ENCODE data around the gene CAND1.
"Not testable (repeated sequence)": the region's sequence is repeated elsewhere in the genome, so short reads cannot be mapped to it uniquely, and the experiment has no call there.

CAND1 gene

DNA sequence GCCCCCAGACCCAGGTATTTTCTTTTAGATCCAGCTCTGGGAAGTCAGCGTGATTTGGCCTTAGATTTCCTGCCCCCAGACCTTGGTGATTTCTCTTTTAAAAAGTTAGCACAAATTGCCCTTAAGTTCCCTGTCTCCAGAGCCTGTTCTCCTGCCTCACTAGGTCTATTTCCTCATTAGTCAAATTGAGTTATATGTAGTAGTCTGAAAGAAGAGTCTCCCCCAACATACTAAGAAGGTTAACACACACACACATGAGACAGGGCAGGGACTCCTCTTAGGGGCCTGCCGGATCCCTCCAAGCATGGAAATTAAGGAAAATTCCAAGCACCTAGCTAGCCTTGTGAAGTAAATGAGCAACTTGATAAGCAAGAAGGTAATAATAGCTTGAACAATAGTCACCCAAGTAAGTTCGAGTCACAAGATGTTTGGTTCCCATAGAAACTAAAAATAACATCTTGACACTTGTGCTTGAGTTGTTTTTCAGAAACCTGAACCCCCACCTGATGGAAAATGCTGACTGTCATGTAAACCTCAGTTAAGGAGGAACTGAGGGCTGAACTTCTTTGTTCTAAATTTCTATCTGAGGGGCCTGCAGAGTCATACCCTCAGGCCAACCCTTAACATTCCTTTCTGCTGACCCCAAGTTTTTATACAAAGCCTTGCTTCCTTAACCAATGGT lies 51.6 kb downstream of the CAND1 start:
- Histone ChIP-seq H3K4me3 (ENCODE audit: low read length) (no peak overlapping the region), H3K9me3 (ENCODE audit: control insufficient read depth, low read depth, low read length) (no peaks in the 10 kb centered on the region), H3K36me3 (ENCODE audit: control insufficient read depth, low read depth, low read length) (peaks cover 22% of the 10 kb centered on the region)

DNA sequence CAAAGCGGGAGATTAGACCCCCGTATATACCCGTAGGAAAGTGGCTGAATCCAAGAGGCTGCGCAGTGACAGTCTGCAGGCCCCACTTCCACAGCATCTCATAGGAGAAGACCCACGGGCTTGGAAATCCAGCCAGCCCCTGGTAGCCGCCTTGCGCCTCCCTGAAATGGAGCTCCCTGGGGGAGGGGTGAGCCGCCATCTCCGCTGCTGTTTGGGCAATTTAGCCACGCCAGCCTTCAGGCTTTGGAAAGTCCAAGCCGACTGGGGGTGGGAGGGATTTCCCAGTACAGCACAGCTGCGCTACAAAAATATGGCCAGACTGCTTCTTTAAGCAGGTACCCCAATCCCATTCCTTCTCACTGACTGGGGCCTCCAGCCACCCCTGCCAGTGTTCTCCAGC lies 53.4 kb downstream of the CAND1 start:
- no peaks in the 10 kb centered on the region for H3K27me3 ChIP-seq (ENCODE audit: control insufficient read depth, insufficient read depth, low read length)
- no peak overlapping the region for H3K9ac ChIP-seq (ENCODE audit: low read length)
- no peak overlapping the region for H3K27ac ChIP-seq (ENCODE audit: low read length)
- no peak overlapping the region for H3K4me3 ChIP-seq (ENCODE audit: low read length)
- no peaks in the 10 kb centered on the region for H3K4me1 ChIP-seq (ENCODE audit: control insufficient read depth, low read depth, low read length)
- H3K9me3 ChIP-seq (ENCODE audit: control insufficient read depth, low read depth, low read length): no peaks in the 10 kb centered on the region
- peaks cover 13% of the 10 kb centered on the region for H3K36me3 ChIP-seq (ENCODE audit: control insufficient read depth, low read depth, low read length)

More for the DNA sequence above, 51.6 kb downstream of the CAND1 start:
- H3K27me3 ChIP-seq (ENCODE audit: control insufficient read depth, insufficient read depth, low read length): no peaks in the 10 kb centered on the region
- H3K27ac ChIP-seq (ENCODE audit: low read length): no peak overlapping the region
- H3K9ac ChIP-seq (ENCODE audit: low read length): no peak overlapping the region
- no peaks in the 10 kb centered on the region for H3K4me1 ChIP-seq (ENCODE audit: control insufficient read depth, low read depth, low read length)

DNA sequence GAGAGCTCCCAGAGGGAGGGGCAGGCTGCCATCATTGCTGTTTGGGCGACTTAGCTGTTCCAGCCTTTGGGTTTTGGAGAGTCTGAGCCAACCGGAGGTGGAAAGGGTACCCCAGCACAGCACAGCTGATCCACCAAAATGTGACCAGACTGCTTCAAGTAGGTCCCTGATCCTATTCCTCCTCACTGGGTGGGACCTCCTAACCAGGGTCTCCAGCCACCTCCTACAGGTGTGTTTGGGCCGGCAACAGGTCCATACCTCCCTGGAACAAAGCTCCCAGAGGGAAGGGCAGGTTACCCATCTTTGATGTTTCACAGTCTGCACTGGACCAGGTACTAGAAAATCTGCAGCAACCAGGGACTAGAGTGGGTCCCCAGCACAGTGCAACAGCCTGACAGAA lies 53.8 kb downstream of the CAND1 start:
- Histone ChIP-seq H3K4me1 (ENCODE audit: control insufficient read depth, low read depth, low read length) (no peaks in the 10 kb centered on the region), H3K27me3 (ENCODE audit: control insufficient read depth, insufficient read depth, low read length) (no peaks in the 10 kb centered on the region), H3K9me3 (ENCODE audit: control insufficient read depth, low read depth, low read length) (no peaks in the 10 kb centered on the region), H3K4me3 (ENCODE audit: low read length) (no peak overlapping the region), H3K36me3 (ENCODE audit: control insufficient read depth, low read depth, low read length) (peaks cover 9% of the 10 kb centered on the region), H3K9ac (ENCODE audit: low read length) (no peak overlapping the region), H3K27ac (ENCODE audit: low read length) (no peak overlapping the region)

DNA sequence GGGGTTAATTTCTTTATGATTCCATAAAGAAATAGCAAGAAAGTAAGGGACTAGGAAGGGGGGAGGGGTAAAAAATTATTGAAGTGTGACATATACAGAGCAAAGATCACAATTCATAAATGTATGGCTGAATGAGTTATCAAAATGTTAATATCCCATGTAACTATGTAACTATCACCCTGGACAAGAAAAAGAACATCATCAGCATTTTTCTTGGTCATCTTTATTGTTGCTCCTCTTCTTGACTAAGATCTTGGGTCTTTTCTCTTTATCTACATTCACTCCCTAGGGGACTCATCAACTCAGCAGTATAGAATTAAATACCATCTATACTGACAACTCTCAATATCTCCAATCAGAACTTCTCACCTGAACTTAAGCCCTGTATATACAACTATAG lies 57.5 kb downstream of the CAND1 start:
- H3K9ac ChIP-seq (ENCODE audit: low read length): no peak overlapping the region
- no peaks in the 10 kb centered on the region for H3K9me3 ChIP-seq (ENCODE audit: control insufficient read depth, low read depth, low read length)
- no peak overlapping the region for H3K4me3 ChIP-seq (ENCODE audit: low read length)
- H3K27me3 ChIP-seq (ENCODE audit: control insufficient read depth, insufficient read depth, low read length): no peaks in the 10 kb centered on the region
- no peak overlapping the region for H3K27ac ChIP-seq (ENCODE audit: low read length)
- H3K36me3 ChIP-seq (ENCODE audit: control insufficient read depth, low read depth, low read length): no peaks in the 10 kb centered on the region
- no peaks in the 10 kb centered on the region for H3K4me1 ChIP-seq (ENCODE audit: control insufficient read depth, low read depth, low read length)

- no peak overlapping the region for H3K9ac ChIP-seq (ENCODE audit: low read length)
- H3K36me3 ChIP-seq (ENCODE audit: control insufficient read depth, low read depth, low read length): no peaks in the 10 kb centered on the region
- no peaks in the 10 kb centered on the region for H3K9me3 ChIP-seq (ENCODE audit: control insufficient read depth, low read depth, low read length)
- no peaks in the 10 kb centered on the region for H3K4me1 ChIP-seq (ENCODE audit: control insufficient read depth, low read depth, low read length)
- no peaks in the 10 kb centered on the region for H3K27me3 ChIP-seq (ENCODE audit: control insufficient read depth, insufficient read depth, low read length)
- H3K4me3 ChIP-seq (ENCODE audit: low read length): no peak overlapping the region
- no peak overlapping the region for H3K27ac ChIP-seq (ENCODE audit: low read length)
Measured at GRCh38 chr12:67327466-67327865, 58.3 kb downstream of the CAND1 start.

- Histone ChIP-seq H3K4me3 (ENCODE audit: low read length) (no peak overlapping the region), H3K36me3 (ENCODE audit: control insufficient read depth, low read depth, low read length) (no peaks in the 10 kb centered on the region), H3K4me1 (ENCODE audit: control insufficient read depth, low read depth, low read length) (no peaks in the 10 kb centered on the region), H3K27ac (ENCODE audit: low read length) (no peak overlapping the region), H3K27me3 (ENCODE audit: control insufficient read depth, insufficient read depth, low read length) (no peaks in the 10 kb centered on the region), H3K9me3 (ENCODE audit: control insufficient read depth, low read depth, low read length) (no peaks in the 10 kb centered on the region), H3K9ac (ENCODE audit: low read length) (no peak overlapping the region)
Measured at GRCh38 chr12:67331123-67331522, 62.0 kb downstream of the CAND1 start.

DNA sequence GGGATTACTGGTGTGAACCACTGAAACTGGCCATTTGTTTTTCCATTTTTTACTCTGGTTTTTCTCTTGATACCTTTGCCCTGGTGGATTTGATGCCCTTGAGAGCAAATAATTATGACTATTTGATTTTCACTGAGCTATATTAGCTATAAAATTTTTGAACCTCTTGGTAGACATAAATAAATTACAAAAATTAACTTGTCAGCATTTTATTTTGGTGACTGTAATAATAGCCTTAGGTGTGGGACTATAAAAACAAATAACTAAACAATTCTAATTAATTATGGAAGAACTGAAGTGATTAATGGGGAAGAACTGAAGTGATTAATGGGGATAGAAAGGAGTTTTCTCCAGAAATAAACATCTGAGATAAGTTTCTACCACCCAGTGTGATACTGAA lies 62.7 kb downstream of the CAND1 start:
- Histone ChIP-seq H3K27me3 (ENCODE audit: control insufficient read depth, insufficient read depth, low read length) (no peaks in the 10 kb centered on the region), H3K36me3 (ENCODE audit: control insufficient read depth, low read depth, low read length) (no peaks in the 10 kb centered on the region), H3K9me3 (ENCODE audit: control insufficient read depth, low read depth, low read length) (no peaks in the 10 kb centered on the region), H3K4me3 (ENCODE audit: low read length) (no peak overlapping the region), H3K27ac (ENCODE audit: low read length) (no peak overlapping the region), H3K9ac (ENCODE audit: low read length) (no peak overlapping the region), H3K4me1 (ENCODE audit: control insufficient read depth, low read depth, low read length) (no peaks in the 10 kb centered on the region)

- no peaks in the 10 kb centered on the region for H3K27me3 ChIP-seq (ENCODE audit: control insufficient read depth, insufficient read depth, low read length)
- H3K9me3 ChIP-seq (ENCODE audit: control insufficient read depth, low read depth, low read length): no peaks in the 10 kb centered on the region
- no peaks in the 10 kb centered on the region for H3K4me1 ChIP-seq (ENCODE audit: control insufficient read depth, low read depth, low read length)
- no peaks in the 10 kb centered on the region for H3K36me3 ChIP-seq (ENCODE audit: control insufficient read depth, low read depth, low read length)
- no peak overlapping the region for H3K27ac ChIP-seq (ENCODE audit: low read length)
- no peak overlapping the region for H3K9ac ChIP-seq (ENCODE audit: low read length)
- H3K4me3 ChIP-seq (ENCODE audit: low read length): no peak overlapping the region
Measured at GRCh38 chr12:67333649-67334048, 64.5 kb downstream of the CAND1 start.

GRCh38 chr12:67338426-67338825 lies 69.3 kb downstream of the CAND1 start:
- no peaks in the 10 kb centered on the region for H3K9me3 ChIP-seq (ENCODE audit: control insufficient read depth, low read depth, low read length)
- H3K36me3 ChIP-seq (ENCODE audit: control insufficient read depth, low read depth, low read length): no peaks in the 10 kb centered on the region
- H3K27me3 ChIP-seq (ENCODE audit: control insufficient read depth, insufficient read depth, low read length): no peaks in the 10 kb centered on the region
- H3K9ac ChIP-seq (ENCODE audit: low read length): no peak overlapping the region
- no peak overlapping the region for H3K27ac ChIP-seq (ENCODE audit: low read length)
- H3K4me1 ChIP-seq (ENCODE audit: control insufficient read depth, low read depth, low read length): no peaks in the 10 kb centered on the region
- H3K4me3 ChIP-seq (ENCODE audit: low read length): no peak overlapping the region

DNA sequence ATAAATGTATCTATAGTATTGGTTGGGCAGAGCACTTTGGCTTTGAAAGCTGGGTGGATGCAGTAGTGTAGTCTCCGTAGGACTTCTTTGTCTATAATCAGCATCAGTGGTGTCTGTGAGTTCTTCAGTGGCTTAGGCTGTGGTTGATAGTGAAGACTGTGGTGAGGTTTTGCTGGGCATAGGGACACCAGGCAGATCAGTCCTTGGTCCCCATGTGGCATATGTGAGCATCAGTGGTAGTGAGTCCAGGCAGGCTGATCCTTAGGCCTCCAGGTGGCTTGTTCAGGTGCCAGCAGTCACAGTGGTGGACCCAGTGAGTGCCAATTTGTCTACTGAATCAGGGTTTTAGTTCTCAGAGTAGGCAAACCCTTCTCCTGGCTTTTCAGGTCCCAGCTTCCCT lies 70.4 kb downstream of the CAND1 start:
- Histone ChIP-seq H3K27ac (ENCODE audit: low read length) (no peak overlapping the region), H3K4me1 (ENCODE audit: control insufficient read depth, low read depth, low read length) (no peaks in the 10 kb centered on the region), H3K27me3 (ENCODE audit: control insufficient read depth, insufficient read depth, low read length) (no peaks in the 10 kb centered on the region), H3K36me3 (ENCODE audit: control insufficient read depth, low read depth, low read length) (no peaks in the 10 kb centered on the region), H3K9me3 (ENCODE audit: control insufficient read depth, low read depth, low read length) (no peaks in the 10 kb centered on the region), H3K4me3 (ENCODE audit: low read length) (no peak overlapping the region), H3K9ac (ENCODE audit: low read length) (no peak overlapping the region)

DNA sequence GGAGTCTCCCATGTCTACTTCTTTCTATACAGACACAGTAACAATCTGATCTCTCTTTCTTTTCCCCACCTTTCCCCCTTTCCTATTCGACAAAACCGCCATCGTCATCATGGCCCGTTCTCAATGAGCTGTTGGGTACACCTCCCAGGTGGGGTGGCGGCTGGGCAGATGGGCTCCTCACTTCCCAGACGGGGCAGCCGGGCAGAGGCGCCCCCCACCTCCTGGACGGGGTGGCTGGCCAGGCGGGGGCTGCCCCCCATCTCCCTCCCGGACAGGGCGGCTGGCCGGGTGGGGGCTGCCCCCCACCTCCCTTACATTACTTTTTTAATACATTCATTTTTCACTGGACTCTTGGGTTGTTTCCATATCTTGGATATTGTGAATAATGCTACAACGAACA lies 71.9 kb downstream of the CAND1 start:
- H3K9ac ChIP-seq (ENCODE audit: low read length); H3K36me3 ChIP-seq (ENCODE audit: control insufficient read depth, low read depth, low read length); H3K9me3 ChIP-seq (ENCODE audit: control insufficient read depth, low read depth, low read length); H3K27ac ChIP-seq (ENCODE audit: low read length); H3K27me3 ChIP-seq (ENCODE audit: control insufficient read depth, insufficient read depth, low read length); H3K4me1 ChIP-seq (ENCODE audit: control insufficient read depth, low read depth, low read length); H3K4me3 ChIP-seq (ENCODE audit: low read length): not testable (repeated sequence)

GRCh38 chr12:67344979-67345710 lies 76.0 kb downstream of the CAND1 start:
- Histone ChIP-seq H3K27ac (ENCODE audit: low read length) (no peak overlapping the region), H3K9ac (ENCODE audit: low read length) (no peak overlapping the region), H3K9me3 (ENCODE audit: control insufficient read depth, low read depth, low read length) (no peaks in the 10 kb centered on the region), H3K4me1 (ENCODE audit: control insufficient read depth, low read depth, low read length) (no peaks in the 10 kb centered on the region), H3K27me3 (ENCODE audit: control insufficient read depth, insufficient read depth, low read length) (no peaks in the 10 kb centered on the region), H3K36me3 (ENCODE audit: control insufficient read depth, low read depth, low read length) (no peaks in the 10 kb centered on the region), H3K4me3 (ENCODE audit: low read length) (no peak overlapping the region)

Measured in iPS-18a (cell line).